Endodermal cell (in vitro differentiated cells): ENCODE measurements around the gene STON2. TPM values are rescaled to one million over a fixed set of nuclear protein-coding genes. Genes with fewer than 3 reads are reported as not detected.

ENCODE experiments used
- DNase-seq: peaks from one replicate; pipeline ENCODE4 v3.0.0-alpha.2; 2017
- H3K27ac ChIP-seq: 2 replicates; pipeline ENCODE4 v1.5.1; 2013; ENCODE audit warnings: mild to moderate bottlenecking, low read depth, low read length, moderate library complexity
- H3K27me3 ChIP-seq: 2 replicates; pipeline ENCODE4 v1.6.1; 2013; ENCODE audit warnings: mild to moderate bottlenecking, low read length, moderate library complexity; ENCODE audit not compliant: insufficient read depth, control insufficient read depth, poor library complexity, severe bottlenecking
- H3K36me3 ChIP-seq: 2 replicates; pipeline ENCODE4 v1.7.0; 2013; ENCODE audit warnings: mild to moderate bottlenecking, low read length, moderate library complexity; ENCODE audit not compliant: control insufficient read depth, insufficient read depth
- H3K4me1 ChIP-seq: one replicate; pipeline ENCODE4 v1.7.0; 2013; ENCODE audit warnings: low read length; ENCODE audit not compliant: control insufficient read depth, insufficient read depth
- H3K4me3 ChIP-seq: 2 replicates; pipeline ENCODE4 v1.5.1; 2013; ENCODE audit warnings: mild to moderate bottlenecking, low read length, moderate library complexity
- H3K9ac ChIP-seq: 2 replicates; pipeline ENCODE4 v1.6.1; 2013; ENCODE audit warnings: mild to moderate bottlenecking, low read length, moderate library complexity; ENCODE audit not compliant: poor library complexity, severe bottlenecking; ENCODE audit errors: extremely low read depth
- H3K9me3 ChIP-seq: 2 replicates; pipeline ENCODE4 v1.6.1; 2013; ENCODE audit warnings: mild to moderate bottlenecking, low read length, moderate library complexity; ENCODE audit not compliant: control insufficient read depth
- H3K27ac Mint-ChIP-seq: 2 replicates; pipeline ENCODE4 v1.8.0; 2020; ENCODE audit warnings: mixed read lengths
- H3K27me3 Mint-ChIP-seq: 2 replicates; pipeline ENCODE4 v1.8.0; 2021; ENCODE audit warnings: mild to moderate bottlenecking, mixed read lengths; ENCODE audit not compliant: insufficient read depth
- H3K36me3 Mint-ChIP-seq: 2 replicates; pipeline ENCODE4 v1.8.0; 2020; ENCODE audit warnings: low read depth, mixed read lengths
- H3K4me1 Mint-ChIP-seq: 2 replicates; pipeline ENCODE4 v1.8.0; 2020; ENCODE audit warnings: mixed read lengths
- H3K4me3 Mint-ChIP-seq: 2 replicates; pipeline ENCODE4 v1.8.0; 2020; ENCODE audit warnings: mild to moderate bottlenecking, moderate library complexity, mixed read lengths
- H3K9me3 Mint-ChIP-seq: 2 replicates; pipeline ENCODE4 v1.8.0; 2020; ENCODE audit warnings: mild to moderate bottlenecking, mixed read lengths
- CTCF ChIP-seq: fragments of 200-600 bp; sonication (generic); conservative IDR thresholded peaks from 2 replicates; pipeline ENCODE4 v1.5.0; 2021; ENCODE audit warnings: antibody characterized with exemption, mild to moderate bottlenecking
- WGBS, 2 experiments: methylation state at CpG; one replicate each; pipeline versions ENCODE4 v1.1.5 to v1.1.7; 2013; ENCODE audit warnings: missing lambda C conversion rate in 2 of 2, mixed read lengths in 1 of 2; ENCODE audit not compliant: insufficient coverage in 1 of 2, insufficient read length in 1 of 2; 5-methylcytosine and 5-hydroxymethylcytosine counted together
- total RNA-seq, 2 donors: library from RNA; stranded (reverse); fragmentation: NEBNext Ultra II Directional in 1 of 2; extraction: Animal tissue kit (Norgen Biotek cat#: 25700) in 1 of 2; gene quantifications; 2 replicates in 1 of 2; 3 replicates in 1 of 2; pipeline ENCODE4 v1.2.1, GENCODE V29; 2021

The STON2 gene
- total RNA-seq, 2 donors from 2014 or later: 37.2 to 43.9 TPM

DNA sequence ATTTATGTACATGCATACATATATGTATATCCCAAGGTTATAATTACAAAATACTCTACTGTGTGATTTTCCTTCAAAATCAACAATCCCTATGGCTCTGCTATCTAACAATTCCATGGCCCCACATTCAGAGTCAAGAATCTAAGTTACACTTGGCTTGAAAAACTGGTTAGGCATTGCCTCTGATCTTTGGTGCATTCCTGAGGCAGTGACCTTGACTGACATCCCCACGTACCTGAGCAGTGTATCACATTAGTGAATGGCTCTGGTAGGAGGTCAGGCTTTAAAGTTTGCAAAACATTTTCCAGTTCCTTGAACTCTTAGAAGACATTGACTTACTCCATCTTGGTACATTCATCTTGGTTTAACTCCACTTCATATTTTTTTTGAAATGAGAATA lies 8.5 kb upstream of the STON2 start:
- H3K9me3 ChIP-seq: no peaks in the 10 kb centered on the region
- no peak overlapping the region for H3K27ac ChIP-seq
- H3K27me3 ChIP-seq: no peaks in the 10 kb centered on the region
- Mint-ChIP-seq H3K36me3 (peaks cover 3% of the 10 kb centered on the region), H3K27ac (no peak overlapping the region), H3K27me3 (no peaks in the 10 kb centered on the region), H3K4me3 (no peak overlapping the region), H3K4me1 (peaks cover 11% of the 10 kb centered on the region), H3K9me3 (no peaks in the 10 kb centered on the region)
- no peaks in the 10 kb centered on the region for H3K4me1 ChIP-seq
- no peak overlapping the region for H3K9ac ChIP-seq
- no peak for DNase-seq
- TF ChIP-seq CTCF: no peak
- no peaks in the 10 kb centered on the region for H3K36me3 ChIP-seq
- WGBS, 2 experiments: 83 to 88% methylated on average over 1 of the region's 1 CpG
- H3K4me3 ChIP-seq: no peak overlapping the region

- no peak overlapping the region for H3K9ac ChIP-seq
- Mint-ChIP-seq H3K27me3 (no peaks in the 10 kb centered on the region), H3K36me3 (peaks cover 3% of the 10 kb centered on the region), H3K27ac (no peak overlapping the region), H3K9me3 (no peaks in the 10 kb centered on the region), H3K4me3 (no peak overlapping the region), H3K4me1 (peaks cover 1% of the 10 kb centered on the region)
- H3K4me3 ChIP-seq: no peak overlapping the region
- DNase-seq: no peak
- H3K36me3 ChIP-seq: no peaks in the 10 kb centered on the region
- WGBS, 2 experiments: 63 to 70% methylated on average over 3 to 4 of the region's 4 CpGs
- H3K4me1 ChIP-seq: no peaks in the 10 kb centered on the region
- H3K9me3 ChIP-seq: no peaks in the 10 kb centered on the region
- H3K27me3 ChIP-seq: no peaks in the 10 kb centered on the region
- TF ChIP-seq CTCF: no peak
- H3K27ac ChIP-seq: no peak overlapping the region
Measured at GRCh38 chr14:81406863-81407262, 6.7 kb upstream of the STON2 start.

DNA sequence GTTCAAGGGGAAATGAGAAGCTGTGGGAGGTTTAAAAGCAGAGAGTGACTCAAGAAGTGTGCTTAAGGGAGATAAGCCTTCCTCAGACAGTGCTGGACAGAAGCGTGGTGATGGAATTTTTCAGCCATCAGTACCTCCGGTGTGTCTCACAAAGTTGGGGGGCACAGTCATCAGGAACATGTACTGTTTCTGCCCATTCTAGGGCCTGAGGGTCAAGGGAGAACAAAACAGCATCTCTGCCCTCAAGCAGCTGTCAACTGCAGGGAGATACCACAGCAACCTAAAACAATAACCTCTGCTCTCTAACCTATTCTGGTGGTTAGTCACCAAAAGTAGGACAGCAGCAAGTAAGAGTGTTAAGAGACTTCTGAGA lies 2.0 kb upstream of the STON2 start:
- Histone ChIP-seq H3K4me3 (no peak overlapping the region), H3K4me1 (no peaks in the 10 kb centered on the region), H3K36me3 (no peaks in the 10 kb centered on the region), H3K27ac (no peak overlapping the region), H3K9ac (no peak overlapping the region), H3K9me3 (no peaks in the 10 kb centered on the region), H3K27me3 (no peaks in the 10 kb centered on the region)
- no peaks in the 10 kb centered on the region for H3K4me1 Mint-ChIP-seq
- H3K27ac Mint-ChIP-seq: no peak overlapping the region
- WGBS, 2 experiments: 93 to 100% methylated on average over 2 of the region's 2 CpGs
- no peak overlapping the region for H3K4me3 Mint-ChIP-seq
- DNase-seq: no peak
- H3K36me3 Mint-ChIP-seq: peaks cover 10% of the 10 kb centered on the region
- H3K9me3 Mint-ChIP-seq: no peaks in the 10 kb centered on the region
- TF ChIP-seq CTCF: no peak
- no peaks in the 10 kb centered on the region for H3K27me3 Mint-ChIP-seq
